Measurements from ENCODE around the gene ZNF282.
"Not testable (repeated sequence)": the region's sequence is repeated elsewhere in the genome, so short reads cannot be mapped to it uniquely, and the experiment has no call there.

Gene ZNF282

DNA sequence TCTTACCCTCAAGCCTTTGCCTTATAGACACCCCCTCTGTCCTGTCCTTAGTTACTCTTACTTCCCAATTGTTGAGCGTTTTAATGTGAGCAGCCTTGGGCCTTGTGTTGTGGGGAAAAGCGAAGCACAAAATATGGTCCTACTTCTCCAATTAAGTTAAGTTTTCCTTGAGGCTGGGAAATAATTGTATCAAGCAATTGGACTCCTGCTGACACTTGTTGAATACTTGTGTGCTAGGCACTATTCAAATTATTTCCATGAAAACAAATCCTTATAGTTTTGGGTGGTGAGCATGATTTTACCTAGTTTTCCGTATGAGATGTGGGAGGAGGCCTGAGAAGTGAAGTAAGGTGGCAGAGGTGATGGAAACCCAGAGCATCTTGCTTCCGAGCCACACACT, 61.2 kb downstream of the ZNF282 start:
- no peak for DNase-seq (ENCODE audit: low spot score)

DNA sequence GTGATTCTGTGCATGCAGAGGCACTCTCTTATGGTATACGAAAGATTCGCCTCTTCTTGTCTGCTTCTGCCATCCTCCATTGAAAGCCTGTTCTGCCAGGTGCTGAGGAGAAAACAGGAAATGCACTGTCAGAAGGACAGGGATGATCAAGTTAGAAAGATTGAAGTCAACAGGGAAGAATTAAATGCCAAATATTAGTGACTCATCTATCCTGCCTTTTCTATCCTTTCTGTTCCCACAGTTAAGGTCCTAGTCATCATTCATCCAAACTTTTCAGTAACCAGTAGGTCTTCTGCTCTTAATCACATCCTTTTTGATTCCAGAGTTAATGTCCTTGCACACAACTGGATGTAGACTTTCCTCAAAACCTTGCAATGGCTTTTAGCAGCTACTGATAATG, 61.8 kb downstream of the ZNF282 start:
- DNase-seq (ENCODE audit: low spot score) = no peak

DNA sequence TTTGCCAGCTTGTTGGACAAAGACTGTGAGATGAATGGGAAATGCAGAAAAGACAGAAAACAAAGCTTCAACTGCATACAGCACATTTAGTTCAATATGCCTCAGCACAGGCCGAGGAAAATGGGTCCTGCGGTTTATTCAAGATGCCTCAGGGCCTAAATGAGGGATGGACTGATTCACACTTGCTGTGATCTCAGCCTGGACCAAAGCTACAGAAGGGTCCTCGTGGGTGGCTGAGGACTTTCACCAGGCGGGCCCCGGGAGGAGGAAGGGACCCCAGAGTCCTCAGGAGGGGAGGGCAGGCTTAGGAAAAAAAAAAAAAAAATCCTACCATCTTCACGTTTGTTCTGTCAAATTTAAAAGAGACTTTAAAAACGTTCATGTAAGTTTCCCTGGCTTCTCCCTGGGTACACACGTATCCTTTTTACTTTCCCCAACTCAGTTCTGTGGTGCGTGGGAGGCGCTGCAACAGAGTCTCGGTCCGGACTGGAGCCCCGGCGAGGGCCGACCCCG, 66.0 kb downstream of the ZNF282 start:
- no peak for DNase-seq (ENCODE audit: low spot score)

DNA sequence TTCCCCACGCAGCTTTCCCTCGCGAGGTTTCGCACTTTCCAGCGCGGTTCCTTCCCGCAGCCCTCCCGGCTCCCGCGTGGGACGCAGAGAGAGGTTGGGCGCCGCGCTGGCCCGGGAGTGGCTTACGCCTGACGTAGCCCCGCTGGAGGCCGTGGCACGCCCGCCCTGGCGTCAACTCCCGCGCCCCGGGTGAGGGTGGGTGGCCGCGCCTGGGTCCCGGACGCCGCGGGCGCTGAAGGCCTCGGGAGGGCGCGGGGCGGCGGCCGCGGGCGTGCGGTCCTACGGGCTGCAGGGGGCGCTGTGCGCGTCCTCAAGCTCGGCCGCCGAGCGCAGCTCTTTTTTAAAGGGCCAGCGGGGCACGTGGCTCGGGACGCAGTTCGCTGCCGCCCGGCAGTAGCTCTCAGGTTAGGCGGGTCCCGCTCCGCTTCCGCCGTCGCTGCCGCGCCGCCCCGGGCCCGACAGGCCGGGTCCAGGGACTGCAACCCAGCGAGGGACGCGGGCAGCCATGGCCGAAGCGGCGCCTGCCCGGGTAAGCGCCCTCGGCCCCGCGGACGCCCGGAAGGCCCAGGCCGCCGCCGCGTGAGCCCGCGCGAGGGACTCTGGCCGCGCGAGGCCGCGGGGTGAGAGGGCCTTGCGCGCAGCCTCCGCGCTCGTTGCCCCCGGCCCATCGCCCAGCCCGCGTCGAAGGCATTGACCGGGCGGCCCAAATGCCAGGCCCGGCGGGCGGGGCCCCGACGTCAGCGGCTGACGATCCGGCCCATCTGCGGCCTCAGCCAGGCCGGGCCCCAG, 66.7 kb downstream of the ZNF282 start, which contains the start of gene ZNF783:
Gene ZNF783, plus strand, starts transcription at position 368 of the 789 bp plus-strand sequence. Its CDS starts 138 bp downstream, at position 506.
- DNase-seq (ENCODE audit: low spot score) = peak; percentile 87

DNA sequence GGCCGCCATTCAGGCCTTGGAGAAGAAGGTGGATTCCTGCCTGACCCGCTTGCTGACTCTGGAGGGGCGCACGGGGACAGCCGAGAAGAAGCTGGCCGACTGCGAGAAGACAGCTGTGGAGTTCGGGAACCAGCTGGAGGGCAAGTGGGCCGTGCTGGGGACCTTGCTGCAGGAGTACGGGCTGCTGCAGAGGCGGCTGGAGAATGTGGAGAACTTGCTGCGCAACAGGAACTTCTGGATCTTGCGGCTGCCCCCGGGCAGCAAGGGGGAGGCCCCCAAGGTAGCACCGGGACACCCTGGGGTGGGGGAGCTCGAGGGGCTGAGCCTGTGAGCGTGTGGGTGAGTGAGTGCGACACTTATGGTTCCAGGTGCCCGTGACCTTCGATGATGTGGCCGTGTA, 71.1 kb downstream of the ZNF282 start:
- no peak for DNase-seq (ENCODE audit: low spot score)

DNA sequence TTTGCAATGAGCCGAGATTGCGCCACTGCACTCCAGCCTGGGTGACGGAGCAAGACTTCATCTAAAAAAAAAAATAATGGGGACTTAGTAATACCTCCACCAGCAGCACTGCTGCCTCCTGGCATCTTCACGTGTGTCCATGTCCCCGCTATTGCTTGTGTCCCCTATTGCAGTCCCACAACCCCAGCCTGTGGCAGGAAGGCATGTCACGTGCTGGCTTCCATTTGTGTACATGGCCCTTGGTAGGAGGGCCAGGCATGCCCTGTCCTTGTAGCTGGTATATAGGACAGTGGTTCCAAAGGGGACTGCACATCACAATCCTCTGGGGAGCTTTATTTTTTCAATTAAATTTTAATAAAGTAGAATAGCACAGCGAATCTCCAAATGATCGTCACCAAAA, 72.4 kb downstream of the ZNF282 start:
- DNase-seq (ENCODE audit: low spot score) = no peak

DNA sequence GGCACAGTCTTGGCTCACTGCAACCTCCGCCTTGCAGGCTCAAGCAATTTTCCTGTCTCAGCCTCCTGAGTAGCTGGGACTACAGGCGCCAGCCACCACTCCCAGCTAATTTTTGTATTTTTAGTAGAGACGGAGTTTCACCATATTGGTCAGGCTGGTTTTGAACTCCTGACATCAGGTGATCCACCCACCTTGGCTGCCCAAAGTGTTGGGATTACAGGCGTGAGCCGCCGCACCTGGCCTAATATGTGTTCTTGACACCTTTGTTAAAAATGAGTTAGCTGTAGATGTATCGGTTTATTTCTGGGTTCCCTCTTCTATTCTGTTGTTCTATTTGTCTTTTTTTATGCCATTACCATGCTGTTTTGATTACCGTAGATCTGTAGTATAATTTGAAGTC, 79.1 kb downstream of the ZNF282 start:
- not testable (repeated sequence) for DNase-seq (ENCODE audit: low spot score)

All from HuH-7.5 (cell line).